Measurements from ENCODE around the gene SLC41A3. TPM values are rescaled to one million over a fixed set of nuclear protein-coding genes. Genes with fewer than 3 reads are reported as not detected.

Gene SLC41A3
- total RNA-seq, 1 donor from 2014 or later = 31.6 TPM

DNA sequence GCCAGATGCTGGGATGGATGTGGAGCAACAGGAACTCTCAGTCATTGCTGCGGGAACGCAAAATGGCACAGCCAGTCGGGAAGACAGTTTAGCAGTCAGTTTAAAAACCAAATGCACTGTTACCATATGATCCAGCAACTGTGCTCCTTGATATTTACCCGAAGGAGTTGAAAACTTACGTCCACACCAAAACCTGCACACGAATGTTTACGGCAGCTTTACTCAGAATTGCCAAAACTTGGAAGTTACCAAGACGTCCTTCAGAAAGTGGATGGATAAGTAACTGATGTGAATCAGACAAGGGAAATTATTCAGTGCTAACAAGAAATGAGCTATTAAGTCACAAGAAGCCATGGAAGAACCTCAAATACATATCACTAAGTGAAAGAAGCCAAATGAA lies 36.1 kb upstream of the SLC41A3 start:
- Histone ChIP-seq H3K9me3 (ENCODE audit: insufficient read depth, low read depth, low read length) (no peaks in the 10 kb centered on the region), H3K36me3 (ENCODE audit: insufficient read depth, low read length) (no peaks in the 10 kb centered on the region), H3K27me3 (ENCODE audit: insufficient read depth, low read length) (peaks cover 2% of the 10 kb centered on the region), H3K27ac (ENCODE audit: low read depth, low read length) (no peak overlapping the region), H3K4me3 (ENCODE audit: insufficient read depth, low read depth, low read length) (no peak overlapping the region), H3K9ac (ENCODE audit: low read length) (no peak overlapping the region), H3K79me2 (ENCODE audit: insufficient read depth, low read length) (no peaks in the 10 kb centered on the region), H2AFZ (ENCODE audit: low read depth, low read length) (no peak overlapping the region), H4K20me1 (ENCODE audit: insufficient read depth, low read length) (no peaks in the 10 kb centered on the region), H3K4me2 (ENCODE audit: low read length) (no peak overlapping the region), H3K4me1 (ENCODE audit: insufficient read depth, low read length) (no peaks in the 10 kb centered on the region)
- DNase-seq (ENCODE audit: low read depth) = no peak
- no peak for FAIRE-seq
- Mint-ChIP-seq H3K36me3 (ENCODE audit: low read depth, unreplicated experiment) (no peaks in the 10 kb centered on the region), H3K4me1 (ENCODE audit: low read depth, unreplicated experiment) (no peaks in the 10 kb centered on the region), H3K27me3 (ENCODE audit: low read depth, unreplicated experiment) (peaks cover 16% of the 10 kb centered on the region), H3K27ac (ENCODE audit: unreplicated experiment) (no peak overlapping the region), H3K4me3 (ENCODE audit: unreplicated experiment) (no peak overlapping the region), H3K9me3 (ENCODE audit: unreplicated experiment) (peaks cover 1% of the 10 kb centered on the region)
- no peak for TF ChIP-seq EZH2 (IDR thresholded peaks at IDR 0.05; ENCODE audit: insufficient read depth, low read length)
- TF ChIP-seq, protein P1, sequence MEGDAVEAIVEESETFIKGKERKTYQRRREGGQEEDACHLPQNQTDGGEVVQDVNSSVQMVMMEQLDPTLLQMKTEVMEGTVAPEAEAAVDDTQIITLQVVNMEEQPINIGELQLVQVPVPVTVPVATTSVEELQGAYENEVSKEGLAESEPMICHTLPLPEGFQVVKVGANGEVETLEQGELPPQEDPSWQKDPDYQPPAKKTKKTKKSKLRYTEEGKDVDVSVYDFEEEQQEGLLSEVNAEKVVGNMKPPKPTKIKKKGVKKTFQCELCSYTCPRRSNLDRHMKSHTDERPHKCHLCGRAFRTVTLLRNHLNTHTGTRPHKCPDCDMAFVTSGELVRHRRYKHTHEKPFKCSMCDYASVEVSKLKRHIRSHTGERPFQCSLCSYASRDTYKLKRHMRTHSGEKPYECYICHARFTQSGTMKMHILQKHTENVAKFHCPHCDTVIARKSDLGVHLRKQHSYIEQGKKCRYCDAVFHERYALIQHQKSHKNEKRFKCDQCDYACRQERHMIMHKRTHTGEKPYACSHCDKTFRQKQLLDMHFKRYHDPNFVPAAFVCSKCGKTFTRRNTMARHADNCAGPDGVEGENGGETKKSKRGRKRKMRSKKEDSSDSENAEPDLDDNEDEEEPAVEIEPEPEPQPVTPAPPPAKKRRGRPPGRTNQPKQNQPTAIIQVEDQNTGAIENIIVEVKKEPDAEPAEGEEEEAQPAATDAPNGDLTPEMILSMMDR (IDR thresholded peaks at IDR 0.05; ENCODE audit: insufficient read depth, low read depth, low read length) = no peak

DNA sequence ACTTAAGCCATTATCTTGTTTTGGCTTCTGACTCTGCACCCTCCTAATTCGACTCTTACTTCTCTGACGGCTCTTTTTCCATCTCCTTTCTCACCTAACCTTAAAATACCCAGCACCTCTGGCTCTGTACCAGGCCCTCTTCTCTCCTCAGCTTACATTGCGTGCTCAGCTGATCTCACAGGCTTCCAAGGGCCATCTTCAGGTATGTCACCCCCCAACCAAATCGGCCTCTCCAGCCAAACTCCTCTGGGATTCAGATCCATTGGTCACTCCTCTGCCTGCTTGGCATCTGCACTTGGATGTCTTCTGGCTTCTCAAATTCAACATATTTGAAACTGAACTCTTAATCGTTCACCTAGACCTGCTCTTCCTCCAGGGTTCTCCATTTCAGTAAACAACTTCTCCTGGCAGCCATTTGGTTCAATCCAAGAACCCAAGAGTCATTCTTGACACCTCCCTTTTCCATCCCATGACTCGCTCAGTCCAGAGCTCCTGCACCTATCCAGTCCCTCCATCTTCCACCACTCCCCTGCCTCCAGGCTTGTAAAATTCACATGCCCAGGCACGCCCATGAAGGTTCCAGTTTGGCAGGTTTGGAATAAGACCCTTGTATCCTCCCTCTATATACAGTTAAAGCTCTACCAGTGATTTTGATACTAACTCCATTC lies 35.2 kb upstream of the SLC41A3 start:
- Histone ChIP-seq H3K4me2 (ENCODE audit: low read length) (no peak overlapping the region), H3K27me3 (ENCODE audit: insufficient read depth, low read length) (peaks cover 2% of the 10 kb centered on the region), H3K36me3 (ENCODE audit: insufficient read depth, low read length) (no peaks in the 10 kb centered on the region), H3K79me2 (ENCODE audit: insufficient read depth, low read length) (no peaks in the 10 kb centered on the region), H3K9me3 (ENCODE audit: insufficient read depth, low read depth, low read length) (no peaks in the 10 kb centered on the region), H3K9ac (ENCODE audit: low read length) (no peak overlapping the region), H3K4me1 (ENCODE audit: insufficient read depth, low read length) (no peaks in the 10 kb centered on the region), H4K20me1 (ENCODE audit: insufficient read depth, low read length) (no peaks in the 10 kb centered on the region), H3K4me3 (ENCODE audit: insufficient read depth, low read depth, low read length) (no peak overlapping the region), H2AFZ (ENCODE audit: low read depth, low read length) (no peak overlapping the region), H3K27ac (ENCODE audit: low read depth, low read length) (no peak overlapping the region)
- H3K9me3 Mint-ChIP-seq (ENCODE audit: unreplicated experiment) = peaks cover 1% of the 10 kb centered on the region
- FAIRE-seq (no peak), DNase-seq (ENCODE audit: low read depth) (no peak)
- H3K4me3 Mint-ChIP-seq (ENCODE audit: unreplicated experiment) = no peak overlapping the region
- no peaks in the 10 kb centered on the region for H3K4me1 Mint-ChIP-seq (ENCODE audit: low read depth, unreplicated experiment)
- peaks cover 12% of the 10 kb centered on the region for H3K27me3 Mint-ChIP-seq (ENCODE audit: low read depth, unreplicated experiment)
- no peaks in the 10 kb centered on the region for H3K36me3 Mint-ChIP-seq (ENCODE audit: low read depth, unreplicated experiment)
- no peak overlapping the region for H3K27ac Mint-ChIP-seq (ENCODE audit: unreplicated experiment)
- TF ChIP-seq, protein P1 (IDR thresholded peaks at IDR 0.05; ENCODE audit: insufficient read depth, low read depth, low read length) = no peak
- TF ChIP-seq EZH2 (IDR thresholded peaks at IDR 0.05; ENCODE audit: insufficient read depth, low read length) = no peak

DNA sequence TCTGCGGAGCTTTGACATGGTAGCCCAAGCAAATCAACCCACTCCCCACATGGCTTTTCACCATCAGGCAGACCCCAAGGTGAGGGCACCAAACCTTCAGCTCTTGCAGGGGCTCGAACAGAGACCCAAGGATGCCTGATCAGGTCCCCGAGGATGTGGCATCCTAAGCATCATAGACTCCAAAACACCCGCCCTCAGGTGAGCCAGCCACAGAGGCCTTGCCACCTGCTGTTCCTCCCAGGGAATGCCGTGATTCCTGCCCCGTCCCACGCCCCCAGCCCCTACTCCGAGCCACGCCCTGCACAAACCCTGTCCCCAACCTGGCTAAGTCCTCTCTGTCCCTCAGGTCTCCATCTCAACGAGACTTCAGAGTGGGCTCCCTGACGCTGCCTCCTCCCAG lies 34.7 kb upstream of the SLC41A3 start:
- no peaks in the 10 kb centered on the region for H3K4me1 ChIP-seq (ENCODE audit: insufficient read depth, low read length)
- no peak overlapping the region for H3K27ac ChIP-seq (ENCODE audit: low read depth, low read length)
- no peaks in the 10 kb centered on the region for H3K4me1 Mint-ChIP-seq (ENCODE audit: low read depth, unreplicated experiment)
- no peaks in the 10 kb centered on the region for H3K79me2 ChIP-seq (ENCODE audit: insufficient read depth, low read length)
- H3K27me3 ChIP-seq (ENCODE audit: insufficient read depth, low read length) = peaks cover 2% of the 10 kb centered on the region
- no peak overlapping the region for H3K9ac ChIP-seq (ENCODE audit: low read length)
- H3K9me3 ChIP-seq (ENCODE audit: insufficient read depth, low read depth, low read length) = no peaks in the 10 kb centered on the region
- peaks cover 1% of the 10 kb centered on the region for H3K9me3 Mint-ChIP-seq (ENCODE audit: unreplicated experiment)
- H4K20me1 ChIP-seq (ENCODE audit: insufficient read depth, low read length) = no peaks in the 10 kb centered on the region
- H3K4me3 Mint-ChIP-seq (ENCODE audit: unreplicated experiment) = no peak overlapping the region
- TF ChIP-seq, protein P1 (IDR thresholded peaks at IDR 0.05; ENCODE audit: insufficient read depth, low read depth, low read length) = no peak
- no peak for TF ChIP-seq EZH2 (IDR thresholded peaks at IDR 0.05; ENCODE audit: insufficient read depth, low read length)
- H3K4me3 ChIP-seq (ENCODE audit: insufficient read depth, low read depth, low read length) = no peak overlapping the region
- no peak overlapping the region for H2AFZ ChIP-seq (ENCODE audit: low read depth, low read length)
- no peak overlapping the region for H3K27ac Mint-ChIP-seq (ENCODE audit: unreplicated experiment)
- no peaks in the 10 kb centered on the region for H3K36me3 ChIP-seq (ENCODE audit: insufficient read depth, low read length)
- no peaks in the 10 kb centered on the region for H3K36me3 Mint-ChIP-seq (ENCODE audit: low read depth, unreplicated experiment)
- peaks cover 12% of the 10 kb centered on the region for H3K27me3 Mint-ChIP-seq (ENCODE audit: low read depth, unreplicated experiment)
- no peak overlapping the region for H3K4me2 ChIP-seq (ENCODE audit: low read length)
- DNase-seq (ENCODE audit: low read depth) (no peak), FAIRE-seq (no peak)
